IMR-90 (cell line): Measurements from ENCODE around the gene BHLHE23. TPM values are rescaled to one million over a fixed set of nuclear protein-coding genes. Genes with fewer than 3 reads are reported as not detected.

Source experiments
- ATAC-seq: fragments of 200-7000 bp; cut with Tn5 transposase; 2 replicates; pipeline ENCODE4 v1.9.1; 2020; ENCODE audit warnings: low read depth, mild to moderate bottlenecking, moderate library complexity
- BruUV-seq: library from RNA; stranded (reverse); fragments of 400-500 nt; replicated peaks from 2 replicates; lab custom pipeline; 2021; lab: Mats Ljungman, UMichigan
- CTCF ChIA-PET: fragments of 300-600 bp; formaldehyde crosslinking; extraction: SDS; loops from one replicate; lab custom pipeline; 2021; ENCODE audit warnings: antibody characterized with exemption; lab: Yijun Ruan, JAX
- POLR2A ChIA-PET: fragments of 300-600 bp; sonication (Branson Sonifier 250); formaldehyde crosslinking; loops from one replicate; lab custom pipeline; 2022; ENCODE audit warnings: antibody characterized with exemption; ENCODE audit not compliant: unreplicated experiment; lab: Charles Lee
- DNase-seq: peaks from one replicate; pipeline ENCODE4 v3.0.0; 2013
- H2AFZ ChIP-seq: replicated peaks from 2 replicates; pipeline ENCODE3; 2013; ENCODE audit warnings: low read length, mild to moderate bottlenecking; ENCODE audit not compliant: poor library complexity
- H2AK5ac ChIP-seq: 2 replicates; pipeline ENCODE4 v1.6.1; 2013; ENCODE audit warnings: low read depth, low read length, inconsistent platforms
- H2AK9ac ChIP-seq: replicated peaks from 2 replicates; pipeline ENCODE3; 2013; ENCODE audit warnings: mild to moderate bottlenecking, low read depth, low read length, moderate library complexity; ENCODE audit not compliant: poor library complexity
- H2BK120ac ChIP-seq: 2 replicates; pipeline ENCODE4 v1.6.1; 2013; ENCODE audit warnings: low read depth, low read length, inconsistent platforms
- H2BK15ac ChIP-seq: 3 replicates; pipeline ENCODE4 v1.6.1; 2013; ENCODE audit warnings: low read depth, low read length, inconsistent platforms
- H2BK20ac ChIP-seq: 2 replicates; pipeline ENCODE4 v1.6.1; 2013; ENCODE audit warnings: low read depth, mild to moderate bottlenecking, inconsistent platforms, low read length, moderate library complexity
- H2BK5ac ChIP-seq: 2 replicates; pipeline ENCODE4 v1.6.1; 2013; ENCODE audit warnings: mild to moderate bottlenecking, low read depth, low read length, inconsistent platforms; ENCODE audit not compliant: poor library complexity, severe bottlenecking
- H3K14ac ChIP-seq: replicated peaks from 2 replicates; pipeline ENCODE4 v1.6.1; 2013; ENCODE audit warnings: low read depth, low read length, inconsistent platforms
- H3K18ac ChIP-seq: 2 replicates; pipeline ENCODE4 v1.6.1; 2013; ENCODE audit warnings: low read depth, low read length, control low read depth
- H3K23ac ChIP-seq: 2 replicates; pipeline ENCODE4 v1.6.1; 2013; ENCODE audit warnings: low read depth, low read length, inconsistent platforms
- H3K27ac ChIP-seq: 2 replicates; pipeline ENCODE4 v1.5.1; 2013; ENCODE audit warnings: mild to moderate bottlenecking, control low read depth, low read length; ENCODE audit not compliant: insufficient read depth
- H3K27me3 ChIP-seq: 2 replicates; pipeline ENCODE4 v1.6.1; 2013; ENCODE audit warnings: low read length; ENCODE audit not compliant: control insufficient read depth, insufficient read depth
- H3K36me3 ChIP-seq: 2 replicates; pipeline ENCODE4 v1.6.1; 2013; ENCODE audit warnings: low read length, mixed read lengths; ENCODE audit not compliant: control insufficient read depth, insufficient read depth
- H3K4ac ChIP-seq: 2 replicates; pipeline ENCODE4 v1.6.1; 2013; ENCODE audit warnings: low read depth, low read length, inconsistent platforms
- H3K4me1 ChIP-seq: 2 replicates; pipeline ENCODE4 v1.6.1; 2013; ENCODE audit warnings: low read length, mixed read lengths; ENCODE audit not compliant: control insufficient read depth, insufficient read depth
- H3K4me2 ChIP-seq: 2 replicates; pipeline ENCODE4 v1.6.1; 2013; ENCODE audit warnings: low read depth, mild to moderate bottlenecking, control low read depth, low read length, moderate library complexity
- H3K4me3 ChIP-seq: 2 replicates; pipeline ENCODE4 v1.5.1; 2013; ENCODE audit warnings: low read depth, mild to moderate bottlenecking, control low read depth, low read length, moderate library complexity; ENCODE audit not compliant: insufficient read depth
- H3K56ac ChIP-seq: 2 replicates; pipeline ENCODE4 v1.6.1; 2013; ENCODE audit warnings: low read length, inconsistent platforms; ENCODE audit not compliant: insufficient read depth; ENCODE audit errors: extremely low read depth
- H3K79me1 ChIP-seq, 2 experiments: 2 replicates each; pipeline ENCODE4 v1.6.1; 2013; ENCODE audit warnings: low read length in 2 of 2, inconsistent platforms in 1 of 2, low read depth in 1 of 2
- H3K9ac ChIP-seq: 2 replicates; pipeline ENCODE4 v1.6.1; 2013; ENCODE audit warnings: low read depth, low read length, control low read depth
- H3K9me1 ChIP-seq: 2 replicates; pipeline ENCODE4 v1.6.1; 2013; ENCODE audit warnings: low read length, inconsistent platforms; ENCODE audit not compliant: insufficient read depth
- H3K9me3 ChIP-seq: 2 replicates; pipeline ENCODE4 v1.6.1; 2013; ENCODE audit warnings: low read length; ENCODE audit not compliant: control insufficient read depth, insufficient read depth
- H4K20me1 ChIP-seq: 2 replicates; pipeline ENCODE4 v1.6.1; 2013; ENCODE audit warnings: low read length, inconsistent platforms; ENCODE audit not compliant: insufficient read depth
- H4K5ac ChIP-seq: 2 replicates; pipeline ENCODE4 v1.6.1; 2013; ENCODE audit warnings: mild to moderate bottlenecking, low read depth, low read length, control low read depth
- H4K8ac ChIP-seq, 2 experiments: 2 replicates each; pipeline ENCODE4 v1.6.1; 2013; ENCODE audit warnings: low read depth in 2 of 2, low read length in 2 of 2, control low read depth in 1 of 2, inconsistent platforms in 1 of 2
- H4K91ac ChIP-seq: 2 replicates; pipeline ENCODE4 v1.6.1; 2013; ENCODE audit warnings: low read depth, low read length, inconsistent platforms; ENCODE audit not compliant: insufficient read depth
- CEBPB ChIP-seq: IDR thresholded peaks from 2 replicates; pipeline ENCODE4 v1.6.1; 2012; ENCODE audit warnings: low read depth, low read length, improper control_type of control experiment
- CHD1 ChIP-seq: IDR thresholded peaks from 2 replicates; pipeline ENCODE4 v1.6.1; 2012; ENCODE audit warnings: low read depth, low read length, improper control_type of control experiment
- FOS ChIP-seq: fragments of 150-350 bp; IDR thresholded peaks from 2 replicates; pipeline ENCODE4 v1.6.1; 2016; ENCODE audit warnings: low read depth, low read length
- MAFK ChIP-seq: IDR thresholded peaks from 2 replicates; pipeline ENCODE4 v1.6.1; 2012; ENCODE audit warnings: low read depth, low read length, improper control_type of control experiment
- MAZ ChIP-seq: IDR thresholded peaks from 2 replicates; pipeline ENCODE4 v1.6.1; 2012; ENCODE audit warnings: low read depth, mild to moderate bottlenecking, low read length, improper control_type of control experiment, moderate library complexity, borderline replicate concordance
- MXI1 ChIP-seq: IDR thresholded peaks from 2 replicates; pipeline ENCODE4 v1.6.1; 2012; ENCODE audit warnings: low read depth, mild to moderate bottlenecking, low read length, moderate library complexity, borderline replicate concordance
- NFE2L2 ChIP-seq: fragments of 150-350 bp; IDR thresholded peaks from 2 replicates; pipeline ENCODE4 v1.6.1; 2016; ENCODE audit warnings: low read depth, mild to moderate bottlenecking, low read length
- POLR2A ChIP-seq: IDR thresholded peaks from 2 replicates; pipeline ENCODE4 v1.6.1; 2012; ENCODE audit warnings: mild to moderate bottlenecking, low read depth, low read length
- RAD21 ChIP-seq: IDR thresholded peaks from 2 replicates; pipeline ENCODE4 v1.6.1; 2012; ENCODE audit warnings: low read length, improper control_type of control experiment
- RCOR1 ChIP-seq: IDR thresholded peaks from 2 replicates; pipeline ENCODE4 v1.6.1; 2012; ENCODE audit warnings: mild to moderate bottlenecking, low read length, improper control_type of control experiment; ENCODE audit not compliant: insufficient replicate concordance
- RFX5 ChIP-seq: IDR thresholded peaks from 2 replicates; pipeline ENCODE4 v1.8.0; 2012; ENCODE audit warnings: low read depth, mild to moderate bottlenecking, low read length, moderate library complexity
- SMC3 ChIP-seq: fragments of 150-350 bp; IDR thresholded peaks from 2 replicates; pipeline ENCODE4 v1.6.1; 2016; ENCODE audit warnings: low read depth, mild to moderate bottlenecking, antibody characterized with exemption, low read length, moderate library complexity
- WGBS, 2 experiments: methylation state at CpG; one replicate each; pipeline versions ENCODE4 v1.1.5 to v1.1.7; 2013; ENCODE audit warnings: missing lambda C conversion rate in 2 of 2; ENCODE audit not compliant: insufficient read length in 1 of 2; ENCODE audit errors: extremely low coverage in 2 of 2; 5-methylcytosine and 5-hydroxymethylcytosine counted together
- dilution Hi-C: fragments of 300-500 bp; cut with HindIII; formaldehyde crosslinking; loops from one replicate; pipeline ENCODE4 v1.14.3; 2018; ENCODE audit warnings: low sequenced_read_pairs; ENCODE audit not compliant: unreplicated experiment
- in situ Hi-C: fragments of 300-500 bp; cut with MboI; formaldehyde crosslinking; loops from 3 replicates; pipeline ENCODE4 v1.14.3; 2019; ENCODE audit warnings: low sequenced_read_pairs, inconsistent platforms, mixed read lengths
- intact Hi-C: fragments of 100-400 bp; cut with micrococcal nuclease; formaldehyde crosslinking; loops from 2 replicates; pipeline ENCODE4 v1.10.0; 2022
- polyA plus RNA-seq, 3 experiments: library from polyadenylated mRNA; depleted of rRNA; stranded (reverse); fragments of >200 nt; gene quantifications; 2 replicates each; pipeline ENCODE4 v1.2.3, GENCODE V29; 2012; ENCODE audit warnings: low replicate concordance in 1 of 3
- total RNA-seq: library from RNA; depleted of rRNA; stranded (reverse); fragments of >200 nt; gene quantifications from 2 replicates; pipeline ENCODE4 v1.2.3, GENCODE V29; 2012
- TF ChIP-seq, protein P1 (sequence below): conservative IDR thresholded peaks from 2 replicates; pipeline ENCODE4 v1.5.1; 2012; ENCODE audit warnings: mild to moderate bottlenecking, low read depth, low read length, improper control_type of control experiment
- TF ChIP-seq, protein P2 (sequence below): fragments of 150-350 bp; IDR thresholded peaks from 2 replicates; pipeline ENCODE4 v1.6.1; 2016; ENCODE audit warnings: low read depth, mild to moderate bottlenecking, low read length, moderate library complexity, borderline replicate concordance
- TF ChIP-seq, protein P3 (sequence below): fragments of 150-350 bp; IDR thresholded peaks from 2 replicates; pipeline ENCODE4 v1.6.1; 2017; ENCODE audit warnings: mild to moderate bottlenecking, antibody characterized with exemption, low read length, low read depth

BHLHE23 gene
- total and polyA plus RNA-seq, 2 of the 4 experiments (the other 2 are of a cell fraction), result not detected

DNA sequence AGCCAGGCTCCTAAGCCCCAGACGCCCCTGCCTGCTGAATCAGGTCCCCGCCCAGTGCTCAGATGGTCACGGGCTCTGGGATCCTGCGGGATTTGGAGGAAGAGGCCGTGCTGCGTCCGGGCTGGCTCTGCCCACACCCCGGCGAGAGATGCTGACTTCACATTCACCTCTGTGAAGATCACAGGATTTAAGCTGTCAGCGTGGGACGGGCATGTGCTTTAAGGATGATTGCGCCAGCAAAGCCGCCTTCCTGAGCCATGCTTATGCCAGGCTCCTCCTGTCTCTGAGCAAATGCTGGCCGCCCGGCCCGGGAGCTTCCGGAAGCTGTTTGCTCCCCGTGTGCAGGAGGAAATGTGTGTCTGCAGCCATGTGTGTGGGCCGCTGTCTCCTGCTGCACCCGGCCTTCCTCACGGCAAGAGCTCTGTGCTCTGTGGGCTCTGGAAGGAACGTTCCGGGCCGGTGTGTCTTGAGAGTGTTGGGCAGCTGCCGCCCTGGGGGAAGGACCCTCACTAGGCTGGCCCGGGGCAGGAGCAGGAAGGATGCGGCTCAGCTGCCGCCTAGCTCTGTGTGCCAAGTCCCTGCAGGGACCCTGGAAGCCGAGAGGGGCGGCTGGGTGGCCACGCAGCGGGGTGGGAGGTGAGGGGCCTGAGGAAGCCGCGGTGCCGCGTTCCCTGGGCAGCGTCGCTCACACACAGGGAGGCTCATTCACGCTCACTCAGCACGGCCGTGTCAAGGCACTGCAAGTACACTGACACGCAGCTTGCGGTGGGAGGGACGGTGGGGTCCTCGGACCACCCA, 19.0 kb upstream of the BHLHE23 start:
- 44% methylated on average over 30 of the region's 45 CpGs; no CpG with 5 or more reads in 1 of the 2 experiments for WGBS, 2 experiments
- ATAC-seq, result peak; percentile 41
- no peak overlapping the region for H3K4ac ChIP-seq
- no peaks in the 10 kb centered on the region for H3K9me1 ChIP-seq
- no peak overlapping the region for H4K8ac ChIP-seq
- ChIA-PET CTCF (no interaction called here), POLR2A (no interaction called here)
- H3K4me3 ChIP-seq, result no peak overlapping the region
- H3K36me3 ChIP-seq, result no peaks in the 10 kb centered on the region
- peak; percentile 7 for DNase-seq
- H2AK9ac ChIP-seq, result no peak overlapping the region
- peak overlapping the region; percentile 18 for H2AFZ ChIP-seq
- H2BK120ac ChIP-seq, result no peak overlapping the region
- peaks cover 78% of the 10 kb centered on the region for H3K27me3 ChIP-seq
- H2BK15ac ChIP-seq, result no peak overlapping the region
- no peak overlapping the region for H4K91ac ChIP-seq
- H3K4me1 ChIP-seq, result no peaks in the 10 kb centered on the region
- no peak overlapping the region for H3K56ac ChIP-seq
- no peak overlapping the region for H3K18ac ChIP-seq
- no peak overlapping the region for H3K23ac ChIP-seq
- intact Hi-C loops (no loop called here), in situ Hi-C loops (no loop called here), dilution Hi-C loops (no loop called here)
- H4K20me1 ChIP-seq, result no peaks in the 10 kb centered on the region; the same call in 1 of the 2 replicates
- BruUV-seq, result no TSS peak
- no peak overlapping the region for H2AK5ac ChIP-seq
- H2BK20ac ChIP-seq, result no peak overlapping the region
- no peaks in the 10 kb centered on the region for H3K79me1 ChIP-seq
- TF ChIP-seq RFX5 (no peak), CHD1 (no peak), FOS (no peak), RAD21 (no peak), SMC3 (no peak), CEBPB (no peak), POLR2A (no peak), MAFK (no peak), MXI1 (no peak), MAZ (no peak), RCOR1 (no peak), NFE2L2 (no peak)
- TF ChIP-seq, protein P1, sequence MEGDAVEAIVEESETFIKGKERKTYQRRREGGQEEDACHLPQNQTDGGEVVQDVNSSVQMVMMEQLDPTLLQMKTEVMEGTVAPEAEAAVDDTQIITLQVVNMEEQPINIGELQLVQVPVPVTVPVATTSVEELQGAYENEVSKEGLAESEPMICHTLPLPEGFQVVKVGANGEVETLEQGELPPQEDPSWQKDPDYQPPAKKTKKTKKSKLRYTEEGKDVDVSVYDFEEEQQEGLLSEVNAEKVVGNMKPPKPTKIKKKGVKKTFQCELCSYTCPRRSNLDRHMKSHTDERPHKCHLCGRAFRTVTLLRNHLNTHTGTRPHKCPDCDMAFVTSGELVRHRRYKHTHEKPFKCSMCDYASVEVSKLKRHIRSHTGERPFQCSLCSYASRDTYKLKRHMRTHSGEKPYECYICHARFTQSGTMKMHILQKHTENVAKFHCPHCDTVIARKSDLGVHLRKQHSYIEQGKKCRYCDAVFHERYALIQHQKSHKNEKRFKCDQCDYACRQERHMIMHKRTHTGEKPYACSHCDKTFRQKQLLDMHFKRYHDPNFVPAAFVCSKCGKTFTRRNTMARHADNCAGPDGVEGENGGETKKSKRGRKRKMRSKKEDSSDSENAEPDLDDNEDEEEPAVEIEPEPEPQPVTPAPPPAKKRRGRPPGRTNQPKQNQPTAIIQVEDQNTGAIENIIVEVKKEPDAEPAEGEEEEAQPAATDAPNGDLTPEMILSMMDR, result no peak
- TF ChIP-seq, protein P2, sequence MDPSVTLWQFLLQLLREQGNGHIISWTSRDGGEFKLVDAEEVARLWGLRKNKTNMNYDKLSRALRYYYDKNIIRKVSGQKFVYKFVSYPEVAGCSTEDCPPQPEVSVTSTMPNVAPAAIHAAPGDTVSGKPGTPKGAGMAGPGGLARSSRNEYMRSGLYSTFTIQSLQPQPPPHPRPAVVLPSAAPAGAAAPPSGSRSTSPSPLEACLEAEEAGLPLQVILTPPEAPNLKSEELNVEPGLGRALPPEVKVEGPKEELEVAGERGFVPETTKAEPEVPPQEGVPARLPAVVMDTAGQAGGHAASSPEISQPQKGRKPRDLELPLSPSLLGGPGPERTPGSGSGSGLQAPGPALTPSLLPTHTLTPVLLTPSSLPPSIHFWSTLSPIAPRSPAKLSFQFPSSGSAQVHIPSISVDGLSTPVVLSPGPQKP, result no peak
- TF ChIP-seq, protein P3, sequence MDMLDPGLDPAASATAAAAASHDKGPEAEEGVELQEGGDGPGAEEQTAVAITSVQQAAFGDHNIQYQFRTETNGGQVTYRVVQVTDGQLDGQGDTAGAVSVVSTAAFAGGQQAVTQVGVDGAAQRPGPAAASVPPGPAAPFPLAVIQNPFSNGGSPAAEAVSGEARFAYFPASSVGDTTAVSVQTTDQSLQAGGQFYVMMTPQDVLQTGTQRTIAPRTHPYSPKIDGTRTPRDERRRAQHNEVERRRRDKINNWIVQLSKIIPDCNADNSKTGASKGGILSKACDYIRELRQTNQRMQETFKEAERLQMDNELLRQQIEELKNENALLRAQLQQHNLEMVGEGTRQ, result no peak
- H3K27ac ChIP-seq, result no peak overlapping the region
- peaks cover 2% of the 10 kb centered on the region for H3K9me3 ChIP-seq
- H2BK5ac ChIP-seq, result no peak overlapping the region
- H3K4me2 ChIP-seq, result no peak overlapping the region
- no peak overlapping the region for H4K5ac ChIP-seq
- no peak overlapping the region for H3K14ac ChIP-seq
- no peak overlapping the region for H3K9ac ChIP-seq
